Esophagus squamous epithelium (tissue), 4 donors: ENCODE results near the gene PHACTR1.

Experiments
- CTCF ChIP-seq, 6 experiments: fragments of 450-650 bp in 4 of 6; fragments of 200-600 bp in 2 of 6; sonication (generic) in 2 of 6; IDR thresholded peaks; one replicate each; pipeline ENCODE4 v1.5.1; 2016 to 2019; ENCODE audit warnings: antibody characterized with exemption in 6 of 6, mild to moderate bottlenecking in 4 of 6, moderate library complexity in 4 of 6
- POLR2A ChIP-seq, 4 donors: fragments of 450-650 bp; IDR thresholded peaks; one replicate each; pipeline ENCODE4 v1.6.1; 2017; ENCODE audit warnings: antibody characterized with exemption in 4 of 4, mild to moderate bottlenecking in 4 of 4, moderate library complexity in 3 of 4

GRCh38 chr6:13032566-13032965 lies 316.0 kb downstream of the PHACTR1 start:
- TF ChIP-seq CTCF (IDR thresholded peaks at IDR 0.05) (no peak), POLR2A (IDR thresholded peaks at IDR 0.05) (no peak)
